Activated T-helper 1 cell treated with anti-CD3 and anti-CD28 coated beads, Interleukin-2, amount 50 U/mL, for 16 hours (primary cell): ENCODE measurements around the gene RAI1.
"Not testable (repeated sequence)": the region's sequence is repeated elsewhere in the genome, so short reads cannot be mapped to it uniquely, and the experiment has no call there.

Experiments used
- DNase-seq, 2 donors: peaks; one replicate each; pipeline ENCODE4 v3.0.0-alpha.2; 2020; ENCODE audit warnings: low read depth in 1 of 2, low spot score in 1 of 2

RAI1 gene

DNA sequence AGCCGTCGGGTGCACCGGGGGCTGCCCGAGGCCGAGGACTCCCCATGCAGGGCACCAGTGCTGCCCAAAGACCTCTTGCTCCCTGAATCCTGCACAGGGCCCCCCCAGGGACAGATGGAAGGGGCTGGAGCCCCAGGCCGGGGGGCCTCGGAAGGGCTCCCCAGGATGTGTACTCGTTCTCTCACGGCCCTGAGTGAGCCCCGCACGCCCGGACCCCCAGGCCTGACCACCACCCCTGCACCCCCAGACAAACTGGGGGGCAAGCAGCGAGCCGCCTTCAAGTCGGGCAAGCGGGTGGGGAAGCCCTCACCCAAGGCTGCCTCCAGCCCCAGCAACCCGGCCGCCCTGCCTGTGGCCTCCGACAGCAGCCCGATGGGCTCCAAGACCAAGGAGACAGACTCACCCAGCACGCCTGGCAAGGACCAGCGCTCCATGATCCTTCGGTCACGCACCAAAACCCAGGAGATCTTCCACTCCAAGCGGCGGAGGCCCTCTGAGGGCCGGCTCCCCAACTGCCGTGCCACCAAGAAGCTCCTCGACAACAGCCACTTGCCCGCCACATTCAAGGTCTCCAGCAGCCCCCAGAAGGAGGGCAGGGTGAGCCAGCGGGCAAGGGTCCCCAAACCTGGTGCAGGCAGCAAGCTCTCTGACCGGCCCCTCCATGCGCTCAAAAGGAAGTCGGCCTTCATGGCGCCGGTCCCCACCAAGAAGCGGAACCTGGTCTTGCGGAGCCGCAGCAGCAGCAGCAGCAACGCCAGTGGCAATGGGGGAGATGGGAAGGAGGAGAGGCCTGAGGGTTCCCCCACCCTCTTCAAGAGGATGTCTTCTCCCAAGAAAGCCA lies 114.9 kb downstream of the RAI1 start:
- DNase-seq, result no peak

DNA sequence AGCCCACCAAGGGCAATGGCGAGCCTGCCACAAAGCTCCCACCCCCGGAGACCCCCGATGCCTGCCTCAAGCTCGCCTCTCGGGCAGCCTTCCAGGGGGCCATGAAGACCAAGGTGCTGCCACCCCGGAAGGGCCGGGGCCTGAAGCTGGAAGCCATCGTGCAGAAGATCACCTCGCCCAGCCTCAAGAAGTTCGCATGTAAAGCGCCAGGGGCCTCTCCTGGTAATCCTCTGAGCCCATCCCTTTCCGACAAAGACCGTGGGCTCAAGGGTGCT lies 115.5 kb downstream of the RAI1 start:
- DNase-seq, result no peak

DNA sequence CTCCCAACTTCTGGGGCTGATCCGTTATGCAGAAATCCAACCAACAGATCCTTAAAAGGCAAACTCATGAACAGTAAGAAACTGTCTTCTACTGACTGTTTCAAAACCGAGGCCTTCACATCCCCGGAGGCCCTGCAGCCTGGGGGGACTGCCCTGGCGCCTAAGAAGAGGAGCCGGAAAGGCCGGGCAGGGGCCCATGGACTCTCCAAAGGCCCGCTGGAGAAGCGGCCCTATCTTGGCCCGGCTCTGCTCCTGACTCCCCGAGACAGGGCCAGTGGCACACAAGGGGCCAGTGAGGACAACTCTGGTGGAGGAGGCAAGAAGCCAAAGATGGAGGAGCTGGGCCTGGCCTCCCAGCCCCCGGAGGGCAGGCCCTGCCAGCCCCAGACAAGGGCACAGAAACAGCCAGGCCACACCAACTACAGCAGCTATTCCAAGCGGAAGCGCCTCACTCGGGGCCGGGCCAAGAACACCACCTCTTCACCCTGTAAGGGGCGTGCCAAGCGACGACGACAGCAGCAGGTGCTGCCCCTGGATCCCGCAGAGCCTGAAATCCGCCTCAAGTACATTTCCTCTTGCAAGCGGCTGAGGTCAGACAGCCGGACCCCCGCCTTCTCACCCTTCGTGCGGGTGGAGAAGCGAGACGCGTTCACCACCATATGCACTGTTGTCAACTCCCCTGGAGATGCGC lies 116.0 kb downstream of the RAI1 start:
- no peak for DNase-seq

DNA sequence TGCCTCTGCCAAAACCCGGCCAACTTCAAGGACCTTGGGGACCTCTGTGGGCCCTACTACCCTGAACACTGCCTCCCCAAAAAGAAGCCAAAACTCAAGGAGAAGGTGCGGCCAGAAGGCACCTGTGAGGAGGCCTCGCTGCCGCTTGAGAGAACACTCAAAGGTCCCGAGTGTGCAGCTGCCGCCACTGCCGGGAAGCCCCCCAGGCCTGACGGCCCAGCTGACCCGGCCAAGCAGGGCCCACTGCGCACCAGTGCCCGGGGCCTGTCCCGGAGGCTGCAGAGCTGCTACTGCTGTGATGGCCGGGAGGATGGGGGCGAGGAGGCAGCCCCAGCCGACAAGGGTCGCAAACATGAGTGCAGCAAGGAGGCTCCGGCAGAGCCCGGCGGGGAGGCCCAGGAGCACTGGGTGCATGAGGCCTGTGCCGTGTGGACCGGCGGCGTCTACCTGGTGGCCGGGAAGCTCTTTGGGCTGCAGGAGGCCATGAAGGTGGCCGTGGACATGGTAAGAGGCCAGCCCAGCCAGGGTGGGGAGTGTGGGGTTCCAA lies 116.8 kb downstream of the RAI1 start:
- no peak for DNase-seq

DNA sequence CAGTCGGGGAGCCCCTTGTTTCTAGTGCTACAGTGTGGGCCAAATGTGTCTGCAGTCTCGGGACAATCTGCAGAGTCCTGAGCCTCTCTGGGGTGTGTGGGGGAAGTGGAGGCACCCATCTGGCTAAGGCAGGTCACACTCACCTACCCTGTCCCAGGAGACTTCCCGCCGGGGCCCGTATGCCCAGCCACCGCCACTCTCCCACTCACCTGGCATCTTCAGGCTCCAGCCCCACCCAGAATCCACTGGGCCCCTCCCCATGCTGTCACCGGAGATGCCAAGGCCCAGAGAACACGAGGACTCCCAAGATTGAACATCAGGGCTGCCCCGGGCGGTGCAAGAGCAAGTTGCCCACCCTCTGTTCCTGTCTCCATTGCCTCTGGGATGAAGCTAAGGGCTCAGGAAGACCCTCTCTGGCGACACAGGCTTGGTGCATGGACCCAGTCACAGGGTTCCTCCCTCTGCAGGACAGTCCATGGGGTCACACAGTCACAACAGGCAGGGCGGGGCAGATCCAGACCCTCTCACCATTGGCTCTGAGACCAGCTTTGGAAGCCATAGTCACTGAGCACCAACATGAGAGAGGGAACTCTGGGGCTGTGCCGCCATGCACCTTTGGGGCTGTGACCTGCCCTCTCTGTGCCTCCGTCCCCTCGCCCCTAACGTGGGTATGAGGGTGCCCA lies 117.5 kb downstream of the RAI1 start:
- no peak for DNase-seq

DNA sequence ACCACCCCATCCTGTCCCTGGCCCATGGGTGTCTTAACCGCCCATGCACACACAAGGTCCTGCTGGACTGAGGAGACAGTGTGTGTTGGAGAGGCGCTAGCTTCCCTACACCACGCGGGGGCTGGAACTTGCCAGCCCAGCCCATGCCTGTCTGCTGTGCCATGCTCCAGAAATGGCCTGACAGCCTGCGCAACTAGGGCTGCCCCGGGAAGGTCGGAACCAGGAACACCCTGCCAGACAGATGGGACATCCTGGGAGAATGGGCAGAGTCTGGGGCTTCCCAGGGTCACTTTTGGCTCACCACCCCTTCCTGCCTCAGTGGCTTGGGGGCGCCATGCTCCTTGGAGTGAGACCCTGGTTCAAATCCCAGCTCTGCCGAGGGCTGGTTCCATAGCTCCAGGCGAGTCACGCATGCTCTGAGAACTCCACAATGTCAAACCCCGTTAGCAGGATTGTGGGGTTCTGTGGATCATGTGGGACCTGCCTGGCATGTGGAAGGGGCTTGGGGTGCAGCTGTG lies 119.3 kb downstream of the RAI1 start:
- no peak for DNase-seq

DNA sequence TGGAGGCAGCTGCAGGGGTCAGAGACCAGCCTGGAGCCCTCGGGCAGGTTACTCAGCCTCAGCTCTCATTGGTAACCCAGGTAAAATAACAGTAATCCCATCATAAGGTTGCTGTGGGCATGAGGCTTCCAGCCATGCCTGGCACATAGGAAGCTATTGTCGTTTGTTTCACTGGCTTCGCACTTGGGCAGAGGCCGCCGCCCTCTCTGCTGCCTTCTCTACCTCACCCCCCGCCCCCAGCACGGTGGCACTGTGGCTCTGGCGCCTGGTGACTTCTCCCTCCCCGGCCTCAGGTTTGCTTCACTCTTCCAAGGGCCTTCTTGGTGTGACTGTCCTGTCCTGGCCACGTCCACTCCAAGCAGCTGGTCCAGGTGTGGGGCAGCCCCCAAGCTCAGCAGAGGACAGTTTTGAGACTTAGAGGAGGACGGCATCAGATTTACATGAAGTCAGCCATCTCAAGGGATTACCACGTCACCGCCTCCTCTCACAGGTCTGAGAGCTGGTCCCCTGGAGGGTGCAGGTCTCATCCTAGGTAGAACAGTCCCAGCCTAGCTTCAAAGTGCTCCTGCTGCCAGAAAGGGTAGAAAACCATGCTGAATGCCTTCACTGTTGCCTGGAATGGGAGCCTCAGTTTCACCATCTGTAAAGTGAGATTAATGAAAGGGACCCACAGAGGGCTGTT lies 120.7 kb downstream of the RAI1 start:
- DNase-seq, result no peak

DNA sequence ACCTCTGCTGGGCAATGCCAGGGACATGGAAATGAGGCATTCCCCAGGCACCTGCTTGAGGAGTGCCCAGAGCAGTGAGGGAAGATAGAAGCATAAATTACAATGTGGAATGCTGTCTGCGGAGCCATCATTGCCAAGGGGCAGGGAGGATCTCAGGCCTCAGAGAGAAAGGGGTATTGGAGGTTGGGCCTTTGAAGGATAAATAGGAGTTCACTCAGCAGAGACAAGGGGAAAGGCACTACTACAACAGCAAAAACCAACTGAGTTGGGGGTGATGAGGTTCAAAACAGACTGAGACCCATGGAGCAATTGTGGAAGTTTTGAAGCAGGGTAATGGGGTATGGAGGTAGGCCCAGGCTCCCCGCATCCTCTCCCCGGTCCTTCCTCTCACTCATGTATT lies 122.7 kb downstream of the RAI1 start:
- no peak for DNase-seq

DNA sequence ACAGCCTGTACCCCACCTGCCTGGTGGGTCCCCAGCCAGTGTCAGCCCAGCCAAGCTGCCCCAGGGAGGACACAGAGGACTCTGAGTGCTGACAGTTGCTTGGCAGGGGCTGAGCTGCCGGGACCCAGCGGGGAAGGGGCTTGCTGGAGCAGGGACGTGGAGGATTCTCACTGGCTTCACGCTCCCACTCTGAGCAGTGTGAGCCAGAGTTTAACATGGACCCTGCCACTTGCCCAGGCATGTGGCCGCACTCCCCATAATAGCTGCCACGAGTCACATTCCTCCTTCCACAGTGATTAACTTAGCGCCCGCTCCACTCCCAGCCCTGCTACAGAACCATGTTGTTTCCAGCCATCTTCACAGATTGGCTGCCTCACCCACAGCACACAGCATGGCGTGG lies 124.3 kb downstream of the RAI1 start:
- DNase-seq, result no peak

DNA sequence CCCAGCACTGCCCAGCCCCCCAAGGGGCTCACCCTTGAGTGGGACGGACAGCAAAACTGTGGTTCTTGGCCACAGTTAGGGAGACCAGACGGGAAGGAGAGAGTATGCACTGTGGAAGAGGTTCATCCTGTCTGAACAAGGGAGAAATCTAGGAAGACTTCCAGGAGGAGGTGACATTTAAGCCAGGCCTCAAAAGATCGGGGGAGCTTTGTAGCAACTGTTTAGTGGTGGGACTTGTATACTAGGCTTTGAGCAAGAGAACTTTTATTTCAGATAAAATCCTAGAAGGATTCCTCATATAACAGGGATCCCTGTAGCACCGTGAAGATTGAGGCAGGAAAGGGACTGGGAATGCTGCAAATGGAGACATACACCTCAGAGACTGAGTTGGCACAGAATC lies 124.8 kb downstream of the RAI1 start:
- DNase-seq, result no peak

DNA sequence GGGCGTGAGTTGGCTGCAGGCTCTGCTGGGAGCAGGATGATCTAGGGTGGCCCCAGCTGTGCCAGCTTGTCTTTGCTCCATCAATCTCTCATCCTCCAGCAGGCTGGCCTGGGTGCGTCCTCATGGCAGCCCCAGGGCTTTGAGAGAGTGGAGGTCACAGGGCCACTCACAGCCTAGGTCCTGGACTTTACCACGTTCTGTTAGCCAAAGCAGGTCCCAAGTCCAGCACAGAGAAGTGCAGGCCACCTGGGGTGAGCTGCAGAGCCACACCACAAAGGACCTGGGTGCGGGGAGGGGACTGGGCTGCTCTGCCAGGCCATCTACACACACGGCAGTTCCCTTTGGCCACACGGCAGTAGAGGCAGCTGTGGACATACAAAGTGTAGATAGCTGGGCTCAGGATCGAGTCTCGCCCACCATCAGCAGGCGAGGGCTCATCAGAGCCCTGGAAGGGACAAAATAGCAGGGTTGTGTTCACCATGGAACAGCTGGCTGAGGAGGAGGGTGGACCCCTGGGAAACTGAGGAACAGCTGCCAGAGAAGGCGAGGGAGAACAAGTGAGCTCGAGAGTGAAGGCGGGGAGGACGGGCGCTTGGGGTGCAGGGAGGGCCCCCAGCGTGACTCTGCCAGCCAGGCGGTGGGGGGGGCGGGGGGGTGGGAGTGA lies 125.5 kb downstream of the RAI1 start:
- DNase-seq, result no peak

DNA sequence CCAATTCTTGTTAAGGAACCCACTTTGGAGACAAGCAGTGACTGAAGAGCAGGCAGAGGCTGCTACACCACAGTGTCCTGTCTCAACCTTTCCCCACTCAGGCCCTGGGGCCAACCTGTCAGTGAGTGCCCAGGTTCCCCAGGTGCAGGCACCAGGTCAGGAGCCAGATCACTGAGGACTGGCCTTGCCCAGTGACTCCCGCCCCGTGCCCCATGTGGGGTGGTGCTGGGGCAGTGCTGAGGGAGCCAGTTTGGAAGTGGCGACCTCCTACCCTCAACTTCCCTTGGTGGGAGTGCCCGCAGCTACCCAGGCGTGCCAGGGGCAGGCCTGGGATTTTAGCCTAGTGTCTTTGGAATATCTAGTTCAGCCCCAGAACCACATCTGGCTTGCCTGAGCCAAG lies 126.2 kb downstream of the RAI1 start:
- DNase-seq, result no peak

DNA sequence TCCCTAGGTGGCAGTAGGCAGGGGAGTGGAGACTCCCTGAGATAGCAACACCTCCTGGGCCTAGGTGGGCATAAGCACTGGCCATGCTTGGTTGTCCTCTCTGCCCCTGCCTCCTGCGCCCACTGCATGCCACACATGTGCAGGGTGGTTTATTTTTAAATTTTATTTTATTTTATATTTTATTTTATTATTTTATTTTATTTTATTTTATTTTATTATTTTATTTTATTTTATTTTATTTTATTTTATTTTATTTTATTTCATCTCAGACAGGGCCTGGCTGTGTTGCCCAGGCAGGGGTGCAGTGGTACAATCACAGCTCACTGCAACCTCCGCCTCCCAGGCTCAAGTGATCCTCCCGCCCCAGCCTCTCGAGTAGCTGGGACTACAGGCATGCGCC lies 126.9 kb downstream of the RAI1 start:
- DNase-seq, result not testable (repeated sequence)

DNA sequence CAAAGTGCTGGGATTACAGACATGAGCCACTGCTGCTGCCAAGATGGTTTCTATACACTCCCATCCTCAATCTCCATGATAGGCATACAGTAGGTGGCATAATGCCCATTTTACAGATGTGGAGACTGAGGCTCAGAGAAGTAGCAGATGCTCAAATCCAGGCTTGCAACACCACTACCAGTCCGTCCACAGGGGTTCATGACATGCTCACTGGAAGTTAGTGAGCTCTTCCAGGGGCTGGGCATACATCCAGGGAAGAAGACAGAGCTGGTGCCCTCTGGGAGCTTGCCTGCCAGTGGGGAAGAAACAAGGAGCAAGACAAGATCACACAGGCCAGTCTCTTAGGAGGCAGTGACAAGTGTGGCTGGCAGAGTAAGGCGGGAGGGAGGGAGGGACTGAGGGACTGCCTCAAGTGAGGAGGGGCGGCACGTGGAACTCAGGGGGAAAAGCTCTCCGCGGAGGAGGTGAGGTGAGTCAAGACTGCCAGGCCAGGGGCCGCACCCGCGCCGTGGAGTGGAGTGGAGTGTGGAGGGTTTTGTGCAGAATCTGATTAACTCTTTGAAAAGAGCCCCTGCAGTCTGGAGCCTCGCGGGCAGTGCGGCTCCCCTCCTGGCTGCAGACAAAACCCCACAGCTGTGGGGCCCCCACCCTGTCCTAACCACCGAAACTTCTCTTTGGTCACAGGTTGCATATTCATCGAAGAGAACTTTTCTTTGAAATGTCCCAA lies 127.6 kb downstream of the RAI1 start:
- no peak for DNase-seq

DNA sequence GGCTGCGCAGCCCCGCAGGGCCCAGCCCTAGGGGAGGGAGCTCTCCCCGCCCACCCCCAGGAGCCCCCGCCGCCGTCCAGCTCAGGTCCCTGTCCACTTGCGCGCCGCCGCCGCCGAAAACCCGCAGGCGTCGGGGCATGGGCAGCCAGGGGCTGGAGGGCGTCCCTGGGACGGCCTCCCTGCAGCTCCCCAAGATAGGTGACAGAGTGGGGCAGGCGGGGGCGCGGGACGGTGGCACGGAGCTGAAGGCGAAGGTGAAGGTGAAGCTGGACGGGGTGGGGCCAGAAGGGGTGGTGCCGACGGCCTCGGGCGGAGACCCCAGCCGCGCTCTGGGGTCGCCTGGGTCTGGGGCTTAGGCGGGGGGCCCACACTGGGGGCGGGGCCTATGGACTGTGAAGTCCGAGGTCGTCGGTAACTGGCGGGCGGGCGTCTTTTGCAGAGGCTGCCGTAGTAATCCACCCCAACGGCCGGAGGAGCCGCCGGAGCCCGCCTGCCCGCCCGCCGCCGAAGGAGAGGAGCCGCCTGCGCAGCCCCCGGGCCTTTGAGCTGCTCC lies 128.3 kb downstream of the RAI1 start:
- no peak for DNase-seq

DNA sequence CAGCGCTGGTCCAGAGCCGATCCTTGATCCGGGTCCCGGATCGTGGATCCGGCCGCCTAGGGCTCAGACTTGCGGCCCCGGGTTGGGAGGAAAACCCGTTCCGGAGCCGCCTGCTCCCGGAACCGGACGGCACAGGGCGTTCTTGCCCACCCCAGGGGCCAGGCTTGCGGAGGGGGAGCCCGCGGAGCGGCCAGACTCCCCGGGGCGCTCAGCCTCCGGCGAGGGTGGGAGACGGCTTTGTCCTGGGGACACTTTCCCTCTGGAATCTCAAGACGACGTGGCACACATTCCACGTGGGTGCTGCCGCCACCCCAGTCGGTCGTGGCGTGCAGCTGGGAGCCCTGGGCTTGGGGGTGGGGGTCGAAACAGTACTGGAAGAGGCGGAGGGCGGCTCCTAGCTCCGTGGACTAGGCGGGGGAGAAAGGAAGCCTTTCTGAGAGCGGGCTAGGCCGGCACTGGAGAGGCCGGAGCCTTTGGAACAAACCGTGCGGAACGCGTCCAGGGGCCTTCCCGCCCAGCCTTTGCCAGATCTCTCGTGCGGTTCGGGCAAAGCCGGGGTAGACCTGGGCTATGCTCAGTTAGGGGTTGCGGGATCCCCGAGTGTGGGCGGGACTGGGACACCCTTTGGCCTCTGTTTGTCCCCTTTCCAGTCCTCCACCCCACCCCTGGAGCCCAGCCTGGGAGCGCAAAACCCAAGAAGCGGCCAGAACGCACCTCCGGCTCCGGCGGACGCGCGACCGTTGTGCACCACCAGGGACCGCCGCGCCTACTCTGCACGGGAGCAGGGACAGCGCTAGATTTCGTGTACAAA lies 129.0 kb downstream of the RAI1 start:
- DNase-seq, result no peak

DNA sequence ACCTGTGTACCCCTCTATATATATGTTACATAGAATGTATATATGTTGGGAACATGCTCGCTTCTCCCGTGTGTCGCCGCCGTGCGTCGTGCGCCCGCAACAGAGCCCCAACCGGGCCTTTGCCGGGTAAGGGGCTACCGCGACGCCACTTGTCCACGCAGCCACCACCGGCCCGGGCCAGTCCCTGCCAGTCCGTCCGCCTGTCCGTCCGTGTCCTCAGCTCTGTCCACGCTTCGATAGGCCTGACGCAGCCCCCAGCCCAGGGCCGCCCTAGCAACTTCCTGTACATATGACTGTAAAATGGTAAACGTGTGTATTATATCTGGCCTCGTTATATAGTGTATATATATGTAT lies 129.6 kb downstream of the RAI1 start:
- DNase-seq, result no peak

DNA sequence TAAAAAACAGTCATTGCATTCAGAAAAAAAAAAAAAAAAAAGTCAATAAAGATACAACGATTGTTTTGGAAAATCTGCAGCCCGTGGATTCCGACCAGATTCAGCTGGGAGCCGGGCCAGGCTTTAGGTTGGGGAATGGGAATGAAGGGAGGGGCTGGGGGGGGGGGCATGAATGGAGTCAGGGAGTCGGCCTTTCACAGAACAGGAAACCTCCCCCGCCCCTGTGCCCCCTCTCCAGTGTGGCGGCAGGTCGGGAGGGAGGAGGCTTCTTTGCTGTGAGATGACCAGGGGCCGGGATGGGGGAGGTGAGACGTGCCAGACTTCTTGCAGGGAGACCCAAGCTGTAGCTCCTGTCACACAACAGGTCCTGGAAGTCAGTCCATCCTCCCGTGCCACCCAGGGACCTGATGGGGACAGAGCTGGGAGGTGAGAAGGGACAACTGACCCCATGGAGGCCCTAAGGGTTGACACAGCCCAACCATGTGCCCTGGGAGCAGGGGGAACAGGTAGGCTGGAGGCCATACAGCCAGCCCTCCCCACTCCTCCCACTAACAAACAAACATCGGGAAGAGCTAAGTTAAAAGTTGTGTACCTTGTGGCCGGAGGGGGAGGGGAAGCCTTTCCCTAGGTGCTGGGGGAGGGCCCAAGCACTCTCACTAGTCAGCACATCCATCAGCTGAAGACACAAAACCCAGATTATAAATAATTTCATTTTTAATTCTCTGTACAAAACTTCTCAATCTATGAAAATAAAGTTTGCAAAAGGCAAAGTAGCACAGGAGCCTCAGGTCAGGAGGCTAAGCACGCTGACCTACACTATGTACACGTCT lies 130.3 kb downstream of the RAI1 start:
- no peak for DNase-seq
